GM12878 (cell line): Measurements from ENCODE around the gene NXN.

Experiments used
- CBFB ChIP-seq: IDR thresholded peaks from 2 replicates; pipeline ENCODE4 v1.6.1; 2016; ENCODE audit warnings: antibody characterized with exemption, low read depth
- CREB1 ChIP-seq: IDR thresholded peaks from 2 replicates; pipeline ENCODE4 v1.6.1; 2012; ENCODE audit warnings: low read depth, mild to moderate bottlenecking, inconsistent platforms
- CREM ChIP-seq: IDR thresholded peaks from 2 replicates; pipeline ENCODE4 v1.6.1; 2014; ENCODE audit warnings: antibody characterized with exemption, low read depth
- FOXM1 ChIP-seq: IDR thresholded peaks from 2 replicates; pipeline ENCODE4 v1.6.1; 2012; ENCODE audit warnings: low read depth, mild to moderate bottlenecking, inconsistent platforms, low read length, moderate library complexity
- POLR2AphosphoS5 ChIP-seq: IDR thresholded peaks from 2 replicates; pipeline ENCODE4 v1.6.1; 2011; ENCODE audit warnings: mild to moderate bottlenecking, low read length, inconsistent platforms
- SIN3A ChIP-seq: IDR thresholded peaks from 2 replicates; pipeline ENCODE4 v1.6.1; 2012; ENCODE audit warnings: low read depth, low read length, improper control_type of control experiment
- SMC3 ChIP-seq: IDR thresholded peaks from 2 replicates; pipeline ENCODE4 v1.6.1; 2011; ENCODE audit warnings: low read length, improper control_type of control experiment, borderline replicate concordance
- TAF1 ChIP-seq: IDR thresholded peaks from 2 replicates; pipeline ENCODE4 v1.6.1; 2011; ENCODE audit warnings: mild to moderate bottlenecking, low read depth, low read length, borderline replicate concordance
- TARDBP ChIP-seq: IDR thresholded peaks from 2 replicates; pipeline ENCODE4 v1.6.1; 2016; ENCODE audit warnings: borderline replicate concordance
- ZNF24 ChIP-seq: fragments of 450-650 bp; IDR thresholded peaks from 2 replicates; pipeline ENCODE4 v1.6.1; 2017; ENCODE audit warnings: antibody characterized with exemption, mild to moderate bottlenecking
- TF ChIP-seq, protein P1 (sequence below), 3 experiments: IDR thresholded peaks in 2 of 3; conservative IDR thresholded peaks in 1 of 3; 2 replicates each; pipeline ENCODE4 v1.5.1; 2011; ENCODE audit warnings: low read depth in 3 of 3, low read length in 3 of 3, mild to moderate bottlenecking in 3 of 3, control low read depth in 2 of 3, moderate library complexity in 2 of 3, inconsistent platforms in 1 of 3, mixed read lengths in 1 of 3; ENCODE audit not compliant: control insufficient read depth in 2 of 3, insufficient read depth in 1 of 3; ENCODE audit errors: extremely low read depth in 1 of 3
- TF ChIP-seq, protein P2 (sequence below): IDR thresholded peaks from 2 replicates; pipeline ENCODE4 v1.6.1; 2011; ENCODE audit warnings: borderline replicate concordance, low read depth, mild to moderate bottlenecking, moderate library complexity, mixed read lengths, low read length; ENCODE audit not compliant: insufficient read depth; ENCODE audit errors: extremely low read length
- TF ChIP-seq, protein P3 (sequence below): fragments of 450-650 bp; IDR thresholded peaks from 2 replicates; pipeline ENCODE4 v1.6.1; 2016; ENCODE audit warnings: mild to moderate bottlenecking
- TF ChIP-seq, protein P4 (sequence below): fragments of 450-650 bp; IDR thresholded peaks from 2 replicates; pipeline ENCODE4 v1.6.1; 2018; ENCODE audit warnings: borderline replicate concordance, mild to moderate bottlenecking; ENCODE audit not compliant: partially characterized antibody

DNA sequence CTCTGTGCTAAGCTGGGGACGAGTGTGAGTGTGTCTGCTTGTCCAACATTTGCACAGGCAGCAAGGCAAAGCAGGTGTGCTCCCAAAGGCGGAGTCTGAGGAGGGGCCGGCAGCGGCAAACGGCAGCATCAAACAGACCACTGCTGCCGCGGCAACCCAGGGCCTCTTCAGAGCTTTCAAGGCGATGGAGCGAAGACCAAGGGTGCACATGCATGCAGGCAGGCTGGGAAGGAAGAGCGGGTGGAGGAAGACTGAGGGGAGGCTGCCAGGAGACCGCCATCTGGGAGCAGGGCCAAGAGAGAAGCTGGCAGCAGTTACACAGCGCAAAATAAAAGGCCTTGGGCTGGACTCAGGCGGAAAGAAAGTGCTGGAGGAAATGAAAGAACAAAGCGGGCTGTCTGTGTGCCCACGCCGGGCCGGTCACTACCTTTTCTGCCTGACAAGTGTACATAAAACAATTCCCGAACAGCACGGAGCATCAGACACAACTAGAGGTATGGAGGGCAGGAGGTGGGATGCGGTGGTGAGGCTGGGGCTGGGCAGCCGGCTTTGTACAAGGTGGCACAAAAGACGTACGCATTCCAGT is 25.9 kb upstream of the NXN start:
- TF ChIP-seq, protein P1, sequence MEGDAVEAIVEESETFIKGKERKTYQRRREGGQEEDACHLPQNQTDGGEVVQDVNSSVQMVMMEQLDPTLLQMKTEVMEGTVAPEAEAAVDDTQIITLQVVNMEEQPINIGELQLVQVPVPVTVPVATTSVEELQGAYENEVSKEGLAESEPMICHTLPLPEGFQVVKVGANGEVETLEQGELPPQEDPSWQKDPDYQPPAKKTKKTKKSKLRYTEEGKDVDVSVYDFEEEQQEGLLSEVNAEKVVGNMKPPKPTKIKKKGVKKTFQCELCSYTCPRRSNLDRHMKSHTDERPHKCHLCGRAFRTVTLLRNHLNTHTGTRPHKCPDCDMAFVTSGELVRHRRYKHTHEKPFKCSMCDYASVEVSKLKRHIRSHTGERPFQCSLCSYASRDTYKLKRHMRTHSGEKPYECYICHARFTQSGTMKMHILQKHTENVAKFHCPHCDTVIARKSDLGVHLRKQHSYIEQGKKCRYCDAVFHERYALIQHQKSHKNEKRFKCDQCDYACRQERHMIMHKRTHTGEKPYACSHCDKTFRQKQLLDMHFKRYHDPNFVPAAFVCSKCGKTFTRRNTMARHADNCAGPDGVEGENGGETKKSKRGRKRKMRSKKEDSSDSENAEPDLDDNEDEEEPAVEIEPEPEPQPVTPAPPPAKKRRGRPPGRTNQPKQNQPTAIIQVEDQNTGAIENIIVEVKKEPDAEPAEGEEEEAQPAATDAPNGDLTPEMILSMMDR (IDR thresholded peaks at IDR 0.05 in 2 of 3, conservative IDR thresholded peaks at IDR 0.05 in 1 of 3; ENCODE audit: control insufficient read depth in 2 of 3, extremely low read depth in 1 of 3, insufficient read depth in 1 of 3, low read depth in 3 of 3, low read length in 3 of 3): no peak
- TF ChIP-seq TAF1 (no peak), CBFB (no peak), ZNF24 (no peak), CREB1 (no peak), FOXM1 (no peak), SIN3A (no peak), POLR2AphosphoS5 (no peak), SMC3 (no peak), CREM (no peak), TARDBP (no peak)
- TF ChIP-seq, protein P2, sequence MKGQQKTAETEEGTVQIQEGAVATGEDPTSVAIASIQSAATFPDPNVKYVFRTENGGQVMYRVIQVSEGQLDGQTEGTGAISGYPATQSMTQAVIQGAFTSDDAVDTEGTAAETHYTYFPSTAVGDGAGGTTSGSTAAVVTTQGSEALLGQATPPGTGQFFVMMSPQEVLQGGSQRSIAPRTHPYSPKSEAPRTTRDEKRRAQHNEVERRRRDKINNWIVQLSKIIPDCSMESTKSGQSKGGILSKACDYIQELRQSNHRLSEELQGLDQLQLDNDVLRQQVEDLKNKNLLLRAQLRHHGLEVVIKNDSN: no peak
- TF ChIP-seq, protein P3, sequence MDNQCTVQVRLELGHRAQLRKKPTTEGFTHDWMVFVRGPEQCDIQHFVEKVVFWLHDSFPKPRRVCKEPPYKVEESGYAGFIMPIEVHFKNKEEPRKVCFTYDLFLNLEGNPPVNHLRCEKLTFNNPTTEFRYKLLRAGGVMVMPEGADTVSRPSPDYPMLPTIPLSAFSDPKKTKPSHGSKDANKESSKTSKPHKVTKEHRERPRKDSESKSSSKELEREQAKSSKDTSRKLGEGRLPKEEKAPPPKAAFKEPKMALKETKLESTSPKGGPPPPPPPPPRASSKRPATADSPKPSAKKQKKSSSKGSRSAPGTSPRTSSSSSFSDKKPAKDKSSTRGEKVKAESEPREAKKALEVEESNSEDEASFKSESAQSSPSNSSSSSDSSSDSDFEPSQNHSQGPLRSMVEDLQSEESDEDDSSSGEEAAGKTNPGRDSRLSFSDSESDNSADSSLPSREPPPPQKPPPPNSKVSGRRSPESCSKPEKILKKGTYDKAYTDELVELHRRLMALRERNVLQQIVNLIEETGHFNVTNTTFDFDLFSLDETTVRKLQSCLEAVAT: no peak
- TF ChIP-seq, protein P4, sequence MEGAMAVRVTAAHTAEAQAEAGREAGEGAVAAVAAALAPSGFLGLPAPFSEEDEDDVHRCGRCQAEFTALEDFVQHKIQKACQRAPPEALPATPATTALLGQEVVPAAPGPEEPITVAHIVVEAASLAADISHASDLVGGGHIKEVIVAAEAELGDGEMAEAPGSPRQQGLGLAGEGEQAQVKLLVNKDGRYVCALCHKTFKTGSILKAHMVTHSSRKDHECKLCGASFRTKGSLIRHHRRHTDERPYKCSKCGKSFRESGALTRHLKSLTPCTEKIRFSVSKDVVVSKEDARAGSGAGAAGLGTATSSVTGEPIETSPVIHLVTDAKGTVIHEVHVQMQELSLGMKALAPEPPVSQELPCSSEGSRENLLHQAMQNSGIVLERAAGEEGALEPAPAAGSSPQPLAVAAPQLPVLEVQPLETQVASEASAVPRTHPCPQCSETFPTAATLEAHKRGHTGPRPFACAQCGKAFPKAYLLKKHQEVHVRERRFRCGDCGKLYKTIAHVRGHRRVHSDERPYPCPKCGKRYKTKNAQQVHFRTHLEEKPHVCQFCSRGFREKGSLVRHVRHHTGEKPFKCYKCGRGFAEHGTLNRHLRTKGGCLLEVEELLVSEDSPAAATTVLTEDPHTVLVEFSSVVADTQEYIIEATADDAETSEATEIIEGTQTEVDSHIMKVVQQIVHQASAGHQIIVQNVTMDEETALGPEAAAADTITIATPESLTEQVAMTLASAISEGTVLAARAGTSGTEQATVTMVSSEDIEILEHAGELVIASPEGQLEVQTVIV: no peak
